GM18870 (cell line): ENCODE results near the gene ELL2.
"Not testable (repeated sequence)": the region's sequence is repeated elsewhere in the genome, so short reads cannot be mapped to it uniquely, and the experiment has no call there.

Source experiments
- ATAC-seq: cut with Tn5 transposase; IDR thresholded peaks from one replicate; pipeline ENCODE4 v1.9.1; 2021; ENCODE audit warnings: moderate library complexity; ENCODE audit not compliant: unreplicated experiment

The ELL2 gene

GRCh38 chr5:95931079-95931833 lies 30.4 kb downstream of the ELL2 start:
- no peak for ATAC-seq

GRCh38 chr5:95930141-95930930 lies 31.3 kb downstream of the ELL2 start:
- ATAC-seq = no peak

- no peak for ATAC-seq
Measured at GRCh38 chr5:95928724-95929253, 32.9 kb downstream of the ELL2 start.

- ATAC-seq = peak; percentile 70
Measured at GRCh38 chr5:95927927-95928723, 33.5 kb downstream of the ELL2 start.

- not testable (repeated sequence) for ATAC-seq
Measured at GRCh38 chr5:95927300-95927699, 34.4 kb downstream of the ELL2 start.

- peak; percentile 49 for ATAC-seq
Measured at GRCh38 chr5:95925939-95926338, 35.7 kb downstream of the ELL2 start.

- ATAC-seq = no peak
Measured at GRCh38 chr5:95925378-95925744, 36.3 kb downstream of the ELL2 start.

- ATAC-seq = no peak
Measured at GRCh38 chr5:95924720-95925377, 36.8 kb downstream of the ELL2 start.

GRCh38 chr5:95923918-95924544 lies 37.6 kb downstream of the ELL2 start:
- ATAC-seq = peak; percentile 25

GRCh38 chr5:95922798-95923197 lies 38.9 kb downstream of the ELL2 start:
- no peak for ATAC-seq

- no peak for ATAC-seq
Measured at GRCh38 chr5:95921501-95921900, 40.1 kb downstream of the ELL2 start.

- no peak for ATAC-seq
Measured at GRCh38 chr5:95920822-95921221, 40.8 kb downstream of the ELL2 start.

GRCh38 chr5:95919658-95920057 lies 42.0 kb downstream of the ELL2 start:
- no peak for ATAC-seq

- no peak for ATAC-seq
Measured at GRCh38 chr5:95918421-95919006, 43.1 kb downstream of the ELL2 start.

- ATAC-seq = no peak
Measured at GRCh38 chr5:95917207-95917606, 44.4 kb downstream of the ELL2 start.

- ATAC-seq = no peak
Measured at GRCh38 chr5:95916687-95917085, 45.0 kb downstream of the ELL2 start.

GRCh38 chr5:95915999-95916686 lies 45.5 kb downstream of the ELL2 start:
- peak; percentile 57 for ATAC-seq

GRCh38 chr5:95913663-95914062 lies 48.0 kb downstream of the ELL2 start:
- no peak for ATAC-seq

GRCh38 chr5:95912029-95912428 lies 49.6 kb downstream of the ELL2 start:
- ATAC-seq = no peak
